RPMI7951 (cell line): ENCODE measurements around the gene STK17A. TPM values are rescaled to one million over a fixed set of nuclear protein-coding genes. Genes with fewer than 3 reads are reported as not detected.

Experiments used
- DNase-seq: peaks from one replicate; pipeline ENCODE4 v3.0.0-alpha.2; 2012; ENCODE audit warnings: low read depth
- total RNA-seq: library from RNA; depleted of rRNA; stranded (reverse); fragments of >200 nt; shearing (Covaris generic); gene quantifications from 2 replicates; pipeline ENCODE4 v1.2.3, GENCODE V29; 2014

Gene STK17A
- total RNA-seq, 1 experiment from 2014 or later, result 97.4 TPM

DNA sequence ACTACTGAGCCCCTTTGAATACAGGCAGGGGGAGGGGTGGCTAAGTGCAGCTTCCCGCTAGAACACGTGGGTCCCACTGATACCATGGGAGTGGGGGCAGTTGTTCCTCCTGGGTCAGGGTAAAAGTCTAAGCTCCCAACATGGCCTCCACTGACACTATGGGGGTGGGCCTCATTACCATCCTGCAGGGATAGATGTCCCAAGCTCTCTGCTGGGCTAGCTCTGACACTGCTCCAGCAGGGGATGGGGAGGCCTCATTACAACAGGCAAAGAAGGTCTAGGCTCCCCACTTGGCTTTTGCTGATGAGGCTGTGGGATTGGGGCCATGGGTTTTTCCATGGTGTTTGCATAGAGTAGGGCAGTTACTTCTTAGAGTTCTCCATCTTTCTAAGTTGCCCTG, 51.5 kb downstream of the STK17A start:
- DNase-seq, result no peak

- no peak for DNase-seq
These were observed 53.2 kb downstream of the STK17A start for GRCh38 chr7:43636093-43636492.

- peak; percentile 41 for DNase-seq
These were observed 54.4 kb downstream of the STK17A start for GRCh38 chr7:43637114-43637806.

DNA sequence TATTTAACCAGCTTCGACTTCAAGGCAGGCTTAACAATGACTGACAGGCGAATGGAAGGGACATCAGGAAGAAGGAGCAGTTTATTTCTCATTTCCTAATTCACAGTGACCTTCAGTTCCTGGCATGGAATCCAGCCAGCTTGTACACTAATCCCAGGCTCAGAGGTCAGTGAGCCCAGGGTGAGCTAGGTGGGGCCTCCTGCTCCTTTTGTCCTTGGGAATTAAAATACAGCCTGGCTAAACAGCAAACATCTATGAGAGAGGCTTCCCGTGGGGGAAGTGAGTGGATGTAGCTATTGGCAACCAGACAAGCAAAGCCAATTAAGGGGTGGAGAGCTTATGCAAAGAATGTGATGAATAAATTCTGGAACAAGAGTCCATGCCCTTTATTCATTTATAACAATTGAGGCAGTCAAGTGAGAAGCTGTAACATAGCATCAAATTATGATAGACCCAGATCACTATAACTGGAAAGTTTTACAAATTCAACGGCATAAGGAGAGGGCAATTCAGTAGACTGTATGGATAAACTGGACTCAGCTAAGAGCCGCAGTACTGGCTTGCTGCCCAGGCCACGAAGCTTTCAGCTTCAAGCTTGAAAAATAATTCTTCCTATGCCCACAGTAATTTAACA, 57.1 kb downstream of the STK17A start:
- peak; percentile 79 for DNase-seq

- DNase-seq, result no peak
These were observed 57.8 kb downstream of the STK17A start for GRCh38 chr7:43640679-43641078.

DNA sequence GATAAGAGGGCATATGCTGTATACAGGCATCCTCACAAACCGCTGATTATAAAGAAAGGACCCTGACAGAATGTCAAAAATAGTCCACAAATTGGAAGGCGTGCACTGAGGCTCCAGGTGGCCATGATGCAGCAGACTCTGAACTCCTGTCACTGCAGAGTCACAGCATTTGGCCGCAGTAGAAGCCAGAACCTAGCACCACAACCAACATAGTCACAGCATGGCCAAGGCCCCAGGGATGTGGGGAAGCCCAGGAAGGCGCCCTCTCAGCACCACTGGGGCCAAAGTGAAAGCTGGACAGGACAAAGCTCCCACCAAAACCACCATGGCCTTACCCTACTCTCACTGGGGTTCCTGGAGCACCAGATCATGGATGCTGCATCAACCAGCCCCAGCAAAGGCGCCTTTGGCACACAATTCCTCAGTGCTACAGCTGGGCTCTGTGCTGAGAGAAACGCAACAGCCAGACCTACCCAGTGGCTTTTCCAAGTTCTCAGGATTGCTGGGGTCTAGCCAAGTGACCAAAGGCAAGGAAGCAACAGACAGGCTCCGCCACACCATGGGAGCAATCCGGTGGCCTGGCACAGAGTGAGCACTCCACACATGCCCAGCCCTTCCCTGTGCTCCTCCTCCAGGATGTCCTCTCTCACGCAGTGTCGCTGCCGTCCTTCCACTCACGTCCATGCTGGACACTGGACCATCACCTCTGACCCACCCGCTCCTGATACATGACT, 60.2 kb downstream of the STK17A start:
- no peak for DNase-seq

- DNase-seq, result no peak
These were observed 60.9 kb downstream of the STK17A start for GRCh38 chr7:43643846-43644245.

DNA sequence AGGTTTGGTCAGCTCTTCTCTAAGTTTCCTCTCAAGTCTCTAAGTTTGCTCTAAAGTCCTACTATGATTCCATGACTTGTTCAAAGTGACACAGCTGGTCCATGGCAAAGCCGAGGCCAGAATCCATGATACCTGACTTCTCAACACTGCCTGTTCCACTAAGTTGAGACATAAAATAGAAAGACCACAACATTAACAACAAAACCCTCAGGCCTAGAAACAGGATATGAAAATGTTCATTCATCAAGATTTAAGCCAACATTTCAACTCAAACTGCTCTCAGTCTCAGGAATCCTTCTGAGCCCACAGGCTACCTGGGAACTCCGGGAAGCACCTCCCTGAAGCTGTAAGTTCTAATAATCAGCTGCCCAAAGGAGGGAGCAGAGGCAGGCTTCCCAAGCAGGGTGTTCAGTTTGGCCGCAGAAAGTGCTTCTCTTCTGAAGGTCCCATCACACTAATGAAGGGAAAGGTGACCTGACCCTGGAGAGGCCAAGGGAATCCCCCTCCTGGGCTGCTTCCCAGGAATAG, 62.9 kb downstream of the STK17A start:
- no peak for DNase-seq

- DNase-seq, result peak; percentile 83
These were observed 63.9 kb downstream of the STK17A start for GRCh38 chr7:43646603-43647338.

DNA sequence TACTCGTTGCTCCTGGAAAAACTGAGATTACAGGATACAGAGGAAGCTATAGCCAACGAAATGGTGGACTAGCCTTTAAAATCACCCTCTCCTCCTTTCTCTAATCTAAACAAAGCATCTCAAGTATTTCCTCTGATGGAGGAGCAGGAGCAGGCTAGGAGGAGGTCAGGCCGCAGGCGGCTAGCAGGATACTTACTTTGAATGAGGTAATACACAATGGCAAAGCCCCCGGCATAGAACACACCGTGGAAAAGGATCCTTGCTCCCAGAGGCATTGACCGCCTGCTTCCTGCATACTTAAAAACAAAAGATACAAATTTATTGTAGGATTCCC, 64.4 kb downstream of the STK17A start:
- DNase-seq, result peak; percentile 85

DNA sequence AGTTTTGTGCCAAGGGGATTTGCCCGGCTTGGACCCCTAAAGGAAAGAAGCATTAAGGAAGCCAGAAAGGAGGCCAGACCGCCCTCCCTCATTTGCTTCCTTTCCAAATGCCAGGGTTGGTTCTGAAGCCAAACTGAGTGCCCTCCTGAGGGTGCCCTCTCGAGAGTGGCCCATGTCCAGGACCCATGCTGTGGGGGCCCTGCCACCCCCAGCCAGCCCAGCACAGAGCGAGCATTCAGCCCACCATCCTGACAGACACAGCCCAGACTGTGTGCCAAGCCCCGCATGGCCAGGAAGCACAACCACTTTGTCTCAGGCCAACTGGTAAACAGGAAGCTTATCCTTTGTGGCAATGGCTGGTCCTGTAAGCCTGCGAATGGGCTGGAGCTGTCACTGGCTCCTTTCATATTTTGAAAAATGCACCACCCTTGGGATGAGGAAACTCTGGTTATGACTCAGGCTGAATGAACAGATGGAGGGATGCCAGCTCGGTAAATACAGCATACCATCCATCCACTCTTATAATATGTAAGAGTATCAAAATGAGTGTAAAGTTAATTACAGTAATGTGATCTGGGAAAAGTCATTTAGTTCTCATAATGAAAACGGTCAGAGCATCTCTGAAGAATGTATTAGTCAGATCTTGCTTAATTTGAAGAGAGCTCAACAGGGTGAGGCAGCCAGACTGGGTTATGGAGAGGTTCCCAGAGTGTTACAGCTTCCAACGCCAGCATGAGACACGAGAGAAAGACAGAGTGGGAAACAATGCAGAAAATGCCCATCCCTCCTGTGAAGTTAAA, 65.0 kb downstream of the STK17A start:
- peak; percentile 100 for DNase-seq

- peak; percentile 98 for DNase-seq
These were observed 65.8 kb downstream of the STK17A start for GRCh38 chr7:43648473-43649406.

DNA sequence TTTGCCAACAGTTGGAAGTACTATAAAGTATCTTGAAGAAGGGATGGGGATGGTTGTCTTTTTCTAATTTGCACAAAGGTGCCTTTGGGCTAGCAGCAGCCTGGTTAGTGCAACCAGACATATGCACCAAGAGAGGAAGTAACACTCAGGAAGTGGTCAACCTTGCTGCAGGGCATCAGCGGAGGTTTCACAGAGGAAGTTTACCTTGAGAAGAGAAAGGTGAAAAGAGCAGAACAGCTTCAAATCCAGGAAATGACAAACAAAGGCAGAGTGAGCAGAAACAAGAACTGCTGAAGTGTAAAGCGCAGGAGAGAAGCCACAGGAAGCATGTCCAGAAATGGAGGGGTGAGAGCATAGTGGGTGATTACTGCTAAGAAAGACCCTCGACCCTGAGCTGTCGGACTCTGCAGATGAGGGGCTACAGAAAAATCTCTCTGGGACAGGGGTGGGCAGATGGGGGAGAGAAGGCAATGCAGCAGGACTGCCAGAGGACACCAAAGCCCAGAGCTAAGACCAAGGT, 66.9 kb downstream of the STK17A start:
- DNase-seq, result peak; percentile 78

GRCh38 chr7:43650457-43651052, 67.6 kb downstream of the STK17A start:
- DNase-seq, result peak; percentile 73

- DNase-seq, result no peak
These were observed 69.5 kb downstream of the STK17A start for GRCh38 chr7:43652364-43652763.

DNA sequence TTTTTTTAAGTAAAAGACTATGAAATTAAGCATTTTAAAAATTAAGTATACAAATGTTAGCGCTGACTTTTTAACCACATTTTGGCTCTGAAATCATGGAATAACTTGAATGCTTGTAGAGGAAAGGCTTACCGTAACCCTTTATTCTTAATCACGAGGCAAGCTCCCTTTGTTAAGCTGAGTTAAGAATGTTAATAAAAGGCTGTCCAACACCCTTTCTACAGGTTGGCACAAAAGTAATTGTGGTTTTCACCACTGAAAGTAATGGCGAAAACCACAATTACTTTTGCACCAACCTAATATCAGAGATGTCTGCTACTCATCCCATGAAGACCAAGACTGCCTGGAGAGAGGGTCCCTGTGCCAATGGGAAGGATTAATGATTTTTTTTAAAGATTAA, 70.6 kb downstream of the STK17A start:
- DNase-seq, result no peak

DNA sequence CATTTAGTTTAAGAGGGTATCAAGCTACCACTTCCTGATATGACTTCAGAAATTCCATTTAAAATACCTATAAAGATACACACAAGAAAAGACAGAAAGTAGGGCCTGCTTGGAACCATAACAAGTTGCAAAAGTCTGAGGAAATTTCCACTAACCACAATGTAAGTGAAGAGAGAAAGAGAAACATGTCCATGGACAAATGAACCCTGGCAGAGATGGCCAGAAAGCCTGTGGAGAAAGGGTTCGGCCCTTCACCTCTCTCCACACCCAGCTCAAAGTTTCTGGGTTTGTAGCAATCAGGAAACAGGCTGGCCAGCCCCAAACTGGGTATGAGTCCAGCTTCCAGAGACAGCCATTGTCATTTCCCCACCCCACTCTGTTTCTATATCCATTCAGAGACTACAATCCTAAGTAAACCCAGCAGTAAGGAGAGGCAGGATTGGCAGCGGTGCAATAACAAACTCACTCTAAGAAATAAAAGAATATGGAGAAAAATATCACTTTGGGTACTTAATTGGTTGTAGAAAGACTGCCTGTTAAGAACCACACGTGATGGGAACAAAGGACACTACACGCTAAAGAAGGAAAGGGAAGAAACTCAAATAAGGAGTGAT, 71.1 kb downstream of the STK17A start:
- DNase-seq, result no peak

- peak; percentile 57 for DNase-seq
These were observed 72.7 kb downstream of the STK17A start for GRCh38 chr7:43655584-43655983.

GRCh38 chr7:43656997-43657396, 74.1 kb downstream of the STK17A start:
- DNase-seq, result no peak
